HG03108 (cell line): ENCODE results near the gene PRR29.
"Not testable (repeated sequence)": the region's sequence is repeated elsewhere in the genome, so short reads cannot be mapped to it uniquely, and the experiment has no call there.

ENCODE experiments used
- ATAC-seq: cut with Tn5 transposase; IDR thresholded peaks from one replicate; pipeline ENCODE4 v1.9.1; 2021; ENCODE audit warnings: moderate library complexity; ENCODE audit not compliant: unreplicated experiment

The PRR29 gene

GRCh38 chr17:63995626-63996025 lies 2.5 kb upstream of the PRR29 start:
- no peak for ATAC-seq

- no peak for ATAC-seq
These were observed 1.5 kb upstream of the PRR29 start for GRCh38 chr17:63996430-63997182.

GRCh38 chr17:63997341-63998048 lies 656 bp upstream of the PRR29 start:
- ATAC-seq: no peak

GRCh38 chr17:63998721-63999679 lies 849 bp downstream of the PRR29 start:
- no peak for ATAC-seq

GRCh38 chr17:63999680-64000531 lies 1.8 kb downstream of the PRR29 start:
- no peak for ATAC-seq

GRCh38 chr17:64001091-64001579 lies 3.0 kb downstream of the PRR29 start:
- ATAC-seq: no peak

GRCh38 chr17:64001763-64002529 lies 3.8 kb downstream of the PRR29 start:
- ATAC-seq: no peak

- ATAC-seq: no peak
These were observed 4.7 kb downstream of the PRR29 start for GRCh38 chr17:64002658-64003525.

- no peak for ATAC-seq
These were observed 5.5 kb downstream of the PRR29 start for GRCh38 chr17:64003526-64004121.

GRCh38 chr17:64004218-64004770 lies 6.1 kb downstream of the PRR29 start:
- no peak for ATAC-seq

GRCh38 chr17:64004903-64005733 lies 7.0 kb downstream of the PRR29 start:
- ATAC-seq: no peak

GRCh38 chr17:64005734-64006167 lies 7.6 kb downstream of the PRR29 start:
- no peak for ATAC-seq

- no peak for ATAC-seq
These were observed 8.4 kb downstream of the PRR29 start for GRCh38 chr17:64006361-64007088.

GRCh38 chr17:64007089-64007837 lies 9.1 kb downstream of the PRR29 start:
- not testable (repeated sequence) for ATAC-seq

- ATAC-seq: no peak
These were observed 9.7 kb downstream of the PRR29 start for GRCh38 chr17:64007838-64008282.
